ENCODE results near the gene TANGO6.
"Not testable (repeated sequence)": the region's sequence is repeated elsewhere in the genome, so short reads cannot be mapped to it uniquely, and the experiment has no call there.

Gene TANGO6

GRCh38 chr16:68981971-68982370 is 138.6 kb downstream of the TANGO6 start:
- no peak for DNase-seq
- Histone ChIP-seq H3K4me1 (ENCODE audit: control insufficient read depth, insufficient read depth, low read length, poor library complexity, severe bottlenecking) (no peaks in the 10 kb centered on the region), H3K27me3 (replicated peaks; ENCODE audit: control insufficient read depth, insufficient read depth, low read length, poor library complexity, severe bottlenecking) (no peaks in the 10 kb centered on the region), H3K4me3 (ENCODE audit: insufficient read depth, low read depth, low read length, poor library complexity, severe bottlenecking) (no peak overlapping the region), H3K9me3 (ENCODE audit: control insufficient read depth, low read length) (no peaks in the 10 kb centered on the region), H3K36me3 (ENCODE audit: control insufficient read depth, insufficient read depth, low read length) (peaks cover 3% of the 10 kb centered on the region), H3K27ac (ENCODE audit: insufficient read depth, low read length, poor library complexity, severe bottlenecking) (no peak overlapping the region)

GRCh38 chr16:68984467-68984866 is 141.1 kb downstream of the TANGO6 start:
- H3K27me3 ChIP-seq (replicated peaks; ENCODE audit: control insufficient read depth, insufficient read depth, low read length, poor library complexity, severe bottlenecking), result no peaks in the 10 kb centered on the region
- H3K4me1 ChIP-seq (ENCODE audit: control insufficient read depth, insufficient read depth, low read length, poor library complexity, severe bottlenecking), result no peaks in the 10 kb centered on the region
- DNase-seq, result no peak
- no peaks in the 10 kb centered on the region for H3K9me3 ChIP-seq (ENCODE audit: control insufficient read depth, low read length)
- peaks cover 3% of the 10 kb centered on the region for H3K36me3 ChIP-seq (ENCODE audit: control insufficient read depth, insufficient read depth, low read length)
- H3K27ac ChIP-seq (ENCODE audit: insufficient read depth, low read length, poor library complexity, severe bottlenecking), result no peak overlapping the region
- no peak overlapping the region for H3K4me3 ChIP-seq (ENCODE audit: insufficient read depth, low read depth, low read length, poor library complexity, severe bottlenecking)

- no peak overlapping the region for H3K27ac ChIP-seq (ENCODE audit: insufficient read depth, low read length, poor library complexity, severe bottlenecking)
- no peaks in the 10 kb centered on the region for H3K4me1 ChIP-seq (ENCODE audit: control insufficient read depth, insufficient read depth, low read length, poor library complexity, severe bottlenecking)
- no peak for DNase-seq
- no peaks in the 10 kb centered on the region for H3K9me3 ChIP-seq (ENCODE audit: control insufficient read depth, low read length)
- peaks cover 3% of the 10 kb centered on the region for H3K36me3 ChIP-seq (ENCODE audit: control insufficient read depth, insufficient read depth, low read length)
- no peaks in the 10 kb centered on the region for H3K27me3 ChIP-seq (replicated peaks; ENCODE audit: control insufficient read depth, insufficient read depth, low read length, poor library complexity, severe bottlenecking)
- H3K4me3 ChIP-seq (ENCODE audit: insufficient read depth, low read depth, low read length, poor library complexity, severe bottlenecking), result no peak overlapping the region
These were observed 141.9 kb downstream of the TANGO6 start for GRCh38 chr16:68985268-68985667.

GRCh38 chr16:68985855-68986254 is 142.5 kb downstream of the TANGO6 start:
- Histone ChIP-seq H3K9me3 (ENCODE audit: control insufficient read depth, low read length) (no peaks in the 10 kb centered on the region), H3K36me3 (ENCODE audit: control insufficient read depth, insufficient read depth, low read length) (peaks cover 3% of the 10 kb centered on the region), H3K4me1 (ENCODE audit: control insufficient read depth, insufficient read depth, low read length, poor library complexity, severe bottlenecking) (no peaks in the 10 kb centered on the region), H3K27ac (ENCODE audit: insufficient read depth, low read length, poor library complexity, severe bottlenecking) (no peak overlapping the region), H3K27me3 (replicated peaks; ENCODE audit: control insufficient read depth, insufficient read depth, low read length, poor library complexity, severe bottlenecking) (no peaks in the 10 kb centered on the region), H3K4me3 (ENCODE audit: insufficient read depth, low read depth, low read length, poor library complexity, severe bottlenecking) (no peak overlapping the region)
- DNase-seq, result no peak

GRCh38 chr16:68987734-68988457 is 144.6 kb downstream of the TANGO6 start:
- Histone ChIP-seq H3K27me3 (replicated peaks; ENCODE audit: control insufficient read depth, insufficient read depth, low read length, poor library complexity, severe bottlenecking) (no peaks in the 10 kb centered on the region), H3K4me1 (ENCODE audit: control insufficient read depth, insufficient read depth, low read length, poor library complexity, severe bottlenecking) (no peaks in the 10 kb centered on the region), H3K36me3 (ENCODE audit: control insufficient read depth, insufficient read depth, low read length) (no peaks in the 10 kb centered on the region), H3K4me3 (ENCODE audit: insufficient read depth, low read depth, low read length, poor library complexity, severe bottlenecking) (no peak overlapping the region), H3K27ac (ENCODE audit: insufficient read depth, low read length, poor library complexity, severe bottlenecking) (no peak overlapping the region), H3K9me3 (ENCODE audit: control insufficient read depth, low read length) (no peaks in the 10 kb centered on the region)
- DNase-seq, result no peak

- H3K4me1 ChIP-seq (ENCODE audit: control insufficient read depth, insufficient read depth, low read length, poor library complexity, severe bottlenecking); H3K27ac ChIP-seq (ENCODE audit: insufficient read depth, low read length, poor library complexity, severe bottlenecking); H3K27me3 ChIP-seq (replicated peaks; ENCODE audit: control insufficient read depth, insufficient read depth, low read length, poor library complexity, severe bottlenecking); H3K36me3 ChIP-seq (ENCODE audit: control insufficient read depth, insufficient read depth, low read length); H3K9me3 ChIP-seq (ENCODE audit: control insufficient read depth, low read length); H3K4me3 ChIP-seq (ENCODE audit: insufficient read depth, low read depth, low read length, poor library complexity, severe bottlenecking); DNase-seq: not testable (repeated sequence)
These were observed 147.0 kb downstream of the TANGO6 start for GRCh38 chr16:68990172-68990845.

GRCh38 chr16:68991075-68991474 is 147.7 kb downstream of the TANGO6 start:
- no peaks in the 10 kb centered on the region for H3K36me3 ChIP-seq (ENCODE audit: control insufficient read depth, insufficient read depth, low read length)
- no peak overlapping the region for H3K27ac ChIP-seq (ENCODE audit: insufficient read depth, low read length, poor library complexity, severe bottlenecking)
- H3K4me3 ChIP-seq (ENCODE audit: insufficient read depth, low read depth, low read length, poor library complexity, severe bottlenecking), result no peak overlapping the region
- H3K27me3 ChIP-seq (replicated peaks; ENCODE audit: control insufficient read depth, insufficient read depth, low read length, poor library complexity, severe bottlenecking), result no peaks in the 10 kb centered on the region
- no peaks in the 10 kb centered on the region for H3K9me3 ChIP-seq (ENCODE audit: control insufficient read depth, low read length)
- H3K4me1 ChIP-seq (ENCODE audit: control insufficient read depth, insufficient read depth, low read length, poor library complexity, severe bottlenecking), result no peaks in the 10 kb centered on the region
- no peak for DNase-seq

- H3K4me1 ChIP-seq (ENCODE audit: control insufficient read depth, insufficient read depth, low read length, poor library complexity, severe bottlenecking), result no peaks in the 10 kb centered on the region
These were observed 149.2 kb downstream of the TANGO6 start for GRCh38 chr16:68992521-68992920.

GRCh38 chr16:68993456-68993855 is 150.1 kb downstream of the TANGO6 start:
- H3K9me3 ChIP-seq (ENCODE audit: control insufficient read depth, low read length), result no peaks in the 10 kb centered on the region
- no peaks in the 10 kb centered on the region for H3K36me3 ChIP-seq (ENCODE audit: control insufficient read depth, insufficient read depth, low read length)
- no peaks in the 10 kb centered on the region for H3K27me3 ChIP-seq (replicated peaks; ENCODE audit: control insufficient read depth, insufficient read depth, low read length, poor library complexity, severe bottlenecking)
- H3K4me1 ChIP-seq (ENCODE audit: control insufficient read depth, insufficient read depth, low read length, poor library complexity, severe bottlenecking), result no peaks in the 10 kb centered on the region
- no peak for DNase-seq
- no peak overlapping the region for H3K27ac ChIP-seq (ENCODE audit: insufficient read depth, low read length, poor library complexity, severe bottlenecking)
- no peak overlapping the region for H3K4me3 ChIP-seq (ENCODE audit: insufficient read depth, low read depth, low read length, poor library complexity, severe bottlenecking)

More at GRCh38 chr16:68992521-68992920, 149.2 kb downstream of the TANGO6 start:
- Histone ChIP-seq H3K27me3 (replicated peaks; ENCODE audit: control insufficient read depth, insufficient read depth, low read length, poor library complexity, severe bottlenecking) (no peaks in the 10 kb centered on the region), H3K36me3 (ENCODE audit: control insufficient read depth, insufficient read depth, low read length) (no peaks in the 10 kb centered on the region), H3K27ac (ENCODE audit: insufficient read depth, low read length, poor library complexity, severe bottlenecking) (no peak overlapping the region), H3K4me3 (ENCODE audit: insufficient read depth, low read depth, low read length, poor library complexity, severe bottlenecking) (no peak overlapping the region), H3K9me3 (ENCODE audit: control insufficient read depth, low read length) (no peaks in the 10 kb centered on the region)
- no peak for DNase-seq

GRCh38 chr16:68993885-68994284 is 150.6 kb downstream of the TANGO6 start:
- no peak overlapping the region for H3K27ac ChIP-seq (ENCODE audit: insufficient read depth, low read length, poor library complexity, severe bottlenecking)
- H3K4me3 ChIP-seq (ENCODE audit: insufficient read depth, low read depth, low read length, poor library complexity, severe bottlenecking), result no peak overlapping the region
- H3K27me3 ChIP-seq (replicated peaks; ENCODE audit: control insufficient read depth, insufficient read depth, low read length, poor library complexity, severe bottlenecking), result no peaks in the 10 kb centered on the region
- H3K4me1 ChIP-seq (ENCODE audit: control insufficient read depth, insufficient read depth, low read length, poor library complexity, severe bottlenecking), result no peaks in the 10 kb centered on the region
- H3K9me3 ChIP-seq (ENCODE audit: control insufficient read depth, low read length), result no peaks in the 10 kb centered on the region
- H3K36me3 ChIP-seq (ENCODE audit: control insufficient read depth, insufficient read depth, low read length), result no peaks in the 10 kb centered on the region
- no peak for DNase-seq

Measured in effector memory CD4-positive, alpha-beta T cell (primary cell).